GM18868 (cell line): ENCODE measurements around the gene WIZ.
"Not testable (repeated sequence)": the region's sequence is repeated elsewhere in the genome, so short reads cannot be mapped to it uniquely, and the experiment has no call there.

Experiments used
- ATAC-seq: cut with Tn5 transposase; IDR thresholded peaks from one replicate; pipeline ENCODE4 v1.9.1; 2021; ENCODE audit warnings: mild to moderate bottlenecking, moderate library complexity; ENCODE audit not compliant: unreplicated experiment

WIZ gene

DNA sequence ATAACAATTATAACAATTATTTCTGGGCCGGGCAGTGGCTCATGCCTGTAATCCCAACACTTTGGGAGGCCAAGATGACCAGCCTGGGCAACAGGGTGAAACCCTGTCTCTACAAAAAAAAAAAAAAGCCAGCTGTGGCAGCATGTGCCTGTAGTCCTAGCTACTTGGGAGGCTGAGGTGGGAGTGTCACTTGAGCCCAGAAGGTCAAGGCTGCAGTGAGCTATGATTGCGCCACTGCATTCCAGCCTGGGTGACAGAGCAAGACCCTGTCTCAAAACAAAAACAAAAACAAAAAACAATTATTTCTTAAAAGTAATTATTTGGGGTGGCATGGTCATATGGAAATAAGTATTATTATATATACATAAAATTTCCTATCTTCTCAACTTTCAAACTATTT is 38.4 kb downstream of the WIZ start:
- not testable (repeated sequence) for ATAC-seq

GRCh38 chr19:15404780-15405211 is 45.0 kb downstream of the WIZ start:
- no peak for ATAC-seq

- ATAC-seq = no peak
Observed at GRCh38 chr19:15404097-15404779, 45.5 kb downstream of the WIZ start.

- ATAC-seq = no peak
Observed at GRCh38 chr19:15403151-15403531, 46.6 kb downstream of the WIZ start.

GRCh38 chr19:15402411-15403150 is 47.2 kb downstream of the WIZ start:
- no peak for ATAC-seq

GRCh38 chr19:15401397-15401710 is 48.4 kb downstream of the WIZ start:
- no peak for ATAC-seq

GRCh38 chr19:15400521-15401396 is 49.0 kb downstream of the WIZ start:
- no peak for ATAC-seq

DNA sequence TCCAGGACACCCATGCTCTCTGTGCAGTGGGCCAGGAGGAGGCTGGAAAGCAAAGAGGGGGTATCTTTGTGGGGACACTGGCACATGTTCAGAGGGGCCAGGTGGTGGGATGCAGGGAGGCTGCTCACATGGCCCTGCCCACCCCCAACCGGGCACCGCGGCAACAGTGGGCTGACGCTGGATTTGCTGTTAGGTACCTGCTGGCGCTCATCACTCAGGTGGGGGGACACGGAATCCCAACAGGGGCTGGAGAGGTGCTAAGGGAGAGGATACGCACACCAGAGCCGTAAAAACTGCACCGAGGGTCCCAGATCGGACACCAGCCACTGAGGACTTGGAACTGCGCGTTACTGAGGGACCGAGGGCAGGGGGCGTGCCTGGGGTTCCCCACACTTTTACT is 50.1 kb downstream of the WIZ start:
- no peak for ATAC-seq

- ATAC-seq = no peak
Observed at GRCh38 chr19:15399234-15399515, 50.6 kb downstream of the WIZ start.

DNA sequence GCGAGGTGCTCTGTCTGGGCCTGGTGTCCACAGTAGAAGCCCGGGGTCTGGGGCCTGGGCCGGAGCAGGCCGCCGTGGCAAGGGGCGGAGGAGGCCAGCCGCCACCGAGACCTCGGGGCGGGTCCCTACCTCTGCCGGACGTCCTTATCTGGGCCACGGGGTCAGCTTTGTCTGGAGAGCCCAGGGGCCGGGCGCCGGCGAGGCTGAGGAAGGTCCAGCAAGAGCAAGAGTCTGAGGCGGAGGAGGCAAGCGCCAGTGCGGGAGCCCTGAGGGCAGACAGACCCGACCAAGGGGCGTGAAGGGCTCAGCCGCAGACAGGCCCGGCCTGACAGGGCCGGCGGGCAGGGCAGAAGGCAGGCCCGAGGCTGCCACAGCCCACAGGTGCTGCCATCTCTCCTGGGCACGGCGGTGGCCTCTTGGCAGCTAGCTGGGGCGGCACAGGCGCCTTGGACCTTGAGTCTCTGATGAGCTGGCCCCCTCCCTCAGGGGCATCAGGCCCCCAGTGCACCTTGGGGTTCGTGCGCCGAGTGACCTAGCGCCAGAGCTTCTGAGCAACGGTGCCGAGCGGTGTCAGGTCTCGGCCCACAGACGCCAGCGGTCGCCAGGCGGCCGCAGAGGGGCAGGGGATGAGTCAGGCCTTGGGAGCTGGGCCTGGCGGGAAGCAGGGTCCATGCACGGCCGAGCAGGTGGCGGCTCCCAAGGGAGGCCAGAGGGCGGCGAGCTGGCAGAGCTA is 51.1 kb downstream of the WIZ start:
- no peak for ATAC-seq

- ATAC-seq = no peak
Observed at GRCh38 chr19:15397782-15398181, 52.0 kb downstream of the WIZ start.

GRCh38 chr19:15397236-15397635 is 52.5 kb downstream of the WIZ start:
- ATAC-seq = no peak

DNA sequence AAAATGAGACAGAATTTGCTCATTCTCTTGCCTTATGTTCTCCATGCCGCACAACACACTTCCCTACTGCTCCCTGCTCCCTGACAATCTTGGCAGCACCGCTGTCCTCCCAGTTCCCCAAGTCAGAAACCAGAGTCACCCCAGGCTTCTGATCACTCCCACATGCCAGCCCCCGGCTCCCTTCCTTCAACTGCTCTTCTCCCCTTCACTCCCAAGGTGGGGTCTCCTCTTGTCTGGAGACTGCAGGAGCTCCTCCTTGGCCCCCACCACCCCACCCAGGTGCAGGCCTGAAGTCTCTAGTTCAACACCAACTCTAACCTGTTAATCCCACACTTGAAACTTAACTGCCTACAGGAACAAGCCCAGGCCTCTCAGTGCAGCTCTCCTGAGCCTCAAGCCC is 53.3 kb downstream of the WIZ start:
- no peak for ATAC-seq

DNA sequence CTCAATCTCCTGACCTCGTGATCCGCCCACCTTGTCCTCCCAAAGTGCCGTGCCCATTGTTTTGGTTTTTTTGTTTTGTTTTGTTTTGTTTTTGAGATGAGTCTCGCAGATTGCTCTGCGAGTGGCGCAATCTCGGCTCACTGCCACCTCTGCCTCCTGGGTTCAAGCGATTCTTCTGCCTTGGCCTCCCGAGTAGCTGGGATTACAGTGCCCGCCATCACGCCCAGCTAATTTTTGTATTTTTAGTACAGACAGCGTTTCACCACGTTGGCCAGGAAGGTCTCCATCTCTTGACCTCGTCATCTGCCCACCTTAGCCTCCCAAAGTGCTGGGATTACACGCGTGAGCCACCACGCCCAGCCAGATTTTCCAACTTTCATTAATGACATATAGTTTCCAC is 54.5 kb downstream of the WIZ start:
- ATAC-seq = not testable (repeated sequence)

DNA sequence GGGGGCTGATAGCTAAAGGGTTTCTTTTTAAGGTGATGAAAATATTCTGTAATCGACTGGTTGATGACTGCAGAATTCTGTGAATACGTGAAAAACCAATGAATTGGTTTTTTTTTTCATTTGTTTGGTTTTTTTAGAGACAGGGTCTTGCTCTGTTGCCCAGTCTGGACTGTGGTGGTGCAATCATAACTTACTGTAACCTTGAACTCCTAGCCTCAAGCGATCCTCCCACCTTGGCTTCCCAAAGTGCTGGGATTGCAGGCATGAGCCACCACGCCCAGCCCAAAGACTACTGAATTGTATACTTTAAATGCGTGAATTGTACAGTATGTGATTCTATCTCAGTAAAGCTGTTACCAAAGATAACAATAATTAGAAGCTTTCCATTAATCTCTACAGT is 55.3 kb downstream of the WIZ start:
- ATAC-seq = no peak

GRCh38 chr19:15393963-15394362 is 55.8 kb downstream of the WIZ start:
- ATAC-seq = no peak

GRCh38 chr19:15390814-15391213 is 58.9 kb downstream of the WIZ start:
- ATAC-seq = no peak

GRCh38 chr19:15381864-15382263 is 67.9 kb downstream of the WIZ start:
- ATAC-seq = no peak

GRCh38 chr19:15381429-15381828 is 68.3 kb downstream of the WIZ start:
- ATAC-seq = no peak

DNA sequence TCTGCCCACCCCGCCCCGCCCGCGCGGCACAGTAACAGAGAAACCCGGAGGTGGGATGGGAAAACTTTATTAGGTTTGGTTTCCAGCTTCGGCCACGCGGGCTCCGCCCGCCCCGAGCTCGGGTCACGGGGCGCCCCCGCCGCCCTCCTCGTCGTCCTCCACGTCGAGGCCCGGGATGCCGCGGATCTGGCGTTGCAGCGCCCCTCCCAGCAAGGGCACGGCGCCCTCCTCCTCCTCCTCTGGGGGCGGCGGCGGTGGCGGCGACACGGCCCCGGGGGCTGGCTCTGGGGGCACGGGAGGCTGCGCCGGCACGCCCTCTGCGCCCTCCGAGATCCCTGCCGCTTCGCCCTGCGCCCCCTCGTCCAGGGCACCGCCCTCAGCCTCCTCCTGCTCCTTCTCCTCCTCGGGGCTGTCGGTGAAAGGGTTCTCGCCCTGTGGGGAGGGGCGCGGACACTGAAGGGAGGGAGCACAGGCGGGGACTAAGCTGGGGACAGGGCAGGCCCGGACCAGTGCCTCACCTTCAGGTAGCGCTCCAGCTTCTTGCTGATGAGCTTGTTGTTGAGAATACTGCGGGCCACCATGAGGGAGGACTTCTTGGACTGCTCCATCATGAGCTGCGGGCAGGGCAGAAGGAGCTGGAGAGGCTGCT is 69.6 kb downstream of the WIZ start:
- peak; percentile 30 for ATAC-seq
